Erythroblast (primary cell): Measurements from ENCODE around the gene SWT1.
"Not testable (repeated sequence)": the region's sequence is repeated elsewhere in the genome, so short reads cannot be mapped to it uniquely, and the experiment has no call there.

Source experiments
- DNase-seq, 2 experiments: peaks; one replicate each; lab custom pipeline; 2025; lab: John Stamatoyannopoulos, UW
- GATA1 ChIP-seq: IDR thresholded peaks from 2 replicates; pipeline ENCODE4 v1.6.1; 2011; ENCODE audit warnings: low read depth, mild to moderate bottlenecking, control low read depth, low read length, moderate library complexity
- POLR2A ChIP-seq: IDR thresholded peaks from 2 replicates; pipeline ENCODE4 v1.6.1; 2011; ENCODE audit warnings: mild to moderate bottlenecking, low read length

The SWT1 gene

DNA sequence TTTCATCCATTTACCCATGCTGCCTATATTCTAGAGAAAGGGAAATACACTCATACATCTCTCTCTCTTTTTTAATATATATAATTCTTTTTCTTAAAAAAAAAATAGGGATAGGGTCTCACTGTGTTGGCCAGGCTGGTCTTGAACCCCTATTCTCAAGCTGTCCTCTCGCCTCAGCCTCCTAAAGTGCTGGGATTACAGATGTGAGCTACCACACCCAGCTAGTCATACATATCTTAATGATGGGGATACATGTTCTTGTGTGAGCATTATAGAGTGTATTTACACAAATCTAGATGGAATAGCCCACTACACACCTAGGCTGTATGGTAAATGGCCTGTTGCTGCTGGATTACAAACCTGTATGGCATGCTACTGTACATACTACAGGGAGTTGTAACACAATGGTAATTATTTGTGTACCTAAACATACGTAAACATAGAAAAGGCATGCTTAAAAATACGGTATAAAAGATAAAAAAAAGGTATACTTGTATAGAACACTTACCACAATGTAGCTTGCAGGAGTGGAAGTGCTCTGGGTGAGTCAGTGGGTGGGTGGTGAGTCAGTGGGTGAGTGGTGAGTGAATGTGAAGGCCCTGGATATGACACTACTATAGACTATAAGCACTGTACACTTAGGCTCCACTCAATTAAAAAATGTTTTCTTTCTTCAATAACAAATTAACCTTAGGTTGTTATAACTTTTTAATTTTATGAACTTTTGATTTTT is 87.2 kb downstream of the SWT1 start:
- TF ChIP-seq GATA1: no peak
- TF ChIP-seq POLR2A: no peak
- DNase-seq: peak in 1 of 2 experiments; percentile 13

DNA sequence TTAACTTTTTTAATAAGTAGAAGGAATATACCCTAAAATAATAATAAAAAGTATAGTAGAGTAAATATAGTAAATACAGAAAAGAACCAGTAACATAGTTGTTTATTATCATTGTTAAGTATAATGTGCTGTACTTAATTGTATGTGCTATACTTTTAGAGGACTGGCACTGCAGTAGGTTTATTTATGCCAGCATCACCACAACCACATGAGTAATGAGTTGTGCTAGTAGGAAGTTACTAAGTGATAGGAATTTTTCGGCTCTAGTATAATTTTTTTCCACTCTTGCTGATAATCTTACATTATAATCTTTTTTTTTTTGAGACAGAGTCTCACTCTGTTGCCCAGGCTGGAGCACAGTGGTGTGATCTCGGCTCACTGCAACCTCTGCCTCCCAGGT is 88.5 kb downstream of the SWT1 start:
- no peak for TF ChIP-seq POLR2A
- TF ChIP-seq GATA1: no peak
- DNase-seq: no peak

DNA sequence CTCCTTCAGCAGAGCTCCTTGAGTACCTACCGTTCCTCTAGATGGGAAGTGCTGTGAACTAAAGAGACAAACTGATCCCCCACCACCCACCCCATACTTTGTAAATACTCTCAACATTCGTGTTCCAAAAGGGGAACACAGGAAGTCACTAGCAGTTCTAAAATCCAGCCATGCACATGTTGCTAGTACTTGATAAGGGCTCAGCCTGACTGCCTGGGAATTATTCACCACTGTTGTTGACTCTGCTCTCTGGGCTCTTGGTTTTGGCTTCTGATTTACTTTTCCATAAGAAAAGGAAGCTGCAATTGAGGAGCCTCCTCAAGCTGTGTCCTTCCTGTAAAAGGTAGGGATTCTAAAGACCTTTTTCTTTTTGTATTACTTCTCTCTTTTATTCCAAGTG is 92.6 kb downstream of the SWT1 start:
- peak; percentile 10 to 29 for DNase-seq
- TF ChIP-seq GATA1 (no peak), POLR2A (no peak)

DNA sequence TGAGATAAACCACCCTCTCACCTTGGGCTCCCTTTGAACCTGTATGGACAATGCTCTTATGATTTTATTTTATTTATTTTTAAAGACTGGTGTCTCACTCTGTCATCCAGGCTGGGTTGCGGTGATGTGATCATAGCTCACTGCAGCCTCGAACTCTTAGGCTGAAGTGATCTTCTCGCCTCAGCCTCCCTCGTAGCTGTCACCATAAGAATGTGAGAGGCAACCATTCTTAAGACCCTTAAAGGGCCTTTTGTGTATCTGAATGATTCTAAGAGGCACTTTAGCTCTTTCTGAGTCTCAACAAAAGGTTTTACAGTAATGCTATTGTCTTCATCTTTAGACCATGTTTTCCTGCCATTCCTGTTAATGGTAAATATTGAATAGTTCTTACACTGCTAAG is 93.1 kb downstream of the SWT1 start:
- TF ChIP-seq POLR2A: no peak
- DNase-seq: no peak

DNA sequence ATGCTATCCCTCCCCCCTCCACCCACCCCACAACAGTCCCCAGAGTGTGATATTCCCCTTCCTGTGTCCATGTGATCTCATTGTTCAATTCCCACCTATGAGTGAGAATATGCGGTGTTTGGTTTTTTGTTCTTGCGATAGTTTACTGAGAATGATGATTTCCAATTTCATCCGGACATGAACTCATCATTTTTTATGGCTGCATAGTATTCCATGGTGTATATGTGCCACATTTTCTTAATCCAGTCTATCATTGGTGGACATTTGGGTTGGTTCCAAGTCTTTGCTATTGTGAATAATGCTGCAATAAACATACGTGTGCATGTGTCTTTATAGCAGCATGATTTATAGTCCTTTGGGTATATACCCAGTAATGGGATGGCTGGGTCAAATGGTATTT is 95.0 kb downstream of the SWT1 start:
- not testable (repeated sequence) for DNase-seq

GRCh38 chr1:185252404-185252803 is 95.4 kb downstream of the SWT1 start:
- not testable (repeated sequence) for DNase-seq

GRCh38 chr1:185255595-185255994 is 98.6 kb downstream of the SWT1 start:
- not testable (repeated sequence) for DNase-seq

DNA sequence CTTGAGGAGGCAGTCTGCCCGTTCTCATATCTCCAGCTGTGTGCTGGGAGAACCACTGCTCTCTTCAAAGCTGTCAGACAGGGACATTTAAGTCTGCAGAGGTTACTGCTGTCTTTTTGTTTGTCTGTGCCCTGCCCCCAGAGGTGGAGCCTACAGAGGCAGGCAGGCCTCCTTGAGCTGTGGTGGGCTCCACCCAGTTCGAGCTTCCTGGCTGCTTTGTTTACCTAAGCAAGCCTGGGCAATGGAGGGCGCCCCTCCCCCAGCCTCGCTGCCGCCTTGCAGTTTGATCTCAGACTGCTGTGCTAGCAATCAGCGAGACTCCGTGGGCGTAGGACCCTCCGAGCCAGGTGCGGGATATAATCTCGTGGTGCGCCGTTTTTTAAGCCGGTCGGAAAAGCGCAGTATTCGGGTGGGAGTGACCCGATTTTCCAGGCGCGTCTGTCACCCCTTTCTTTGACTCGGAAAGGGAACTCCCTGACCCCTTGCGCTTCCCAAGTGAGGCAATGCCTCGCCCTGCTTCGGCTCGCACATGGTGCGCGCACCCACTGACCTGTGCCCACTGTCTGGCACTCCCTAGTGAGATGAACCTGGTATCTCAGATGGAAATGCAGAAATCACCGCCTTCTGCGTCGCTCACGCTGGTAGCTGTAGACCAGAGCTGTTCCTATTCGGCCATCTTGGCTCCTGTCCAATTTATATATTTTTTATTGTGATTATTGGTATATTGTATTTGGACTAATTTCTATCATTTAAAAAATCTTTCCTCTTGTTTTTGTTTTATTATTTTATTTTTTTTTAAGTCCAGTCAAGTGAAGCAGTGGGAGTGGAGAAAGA is 100.4 kb downstream of the SWT1 start:
- not testable (repeated sequence) for DNase-seq

- DNase-seq: no peak
- no peak for TF ChIP-seq POLR2A
- TF ChIP-seq GATA1: no peak
Measured at GRCh38 chr1:185257950-185258208, 100.9 kb downstream of the SWT1 start.

DNA sequence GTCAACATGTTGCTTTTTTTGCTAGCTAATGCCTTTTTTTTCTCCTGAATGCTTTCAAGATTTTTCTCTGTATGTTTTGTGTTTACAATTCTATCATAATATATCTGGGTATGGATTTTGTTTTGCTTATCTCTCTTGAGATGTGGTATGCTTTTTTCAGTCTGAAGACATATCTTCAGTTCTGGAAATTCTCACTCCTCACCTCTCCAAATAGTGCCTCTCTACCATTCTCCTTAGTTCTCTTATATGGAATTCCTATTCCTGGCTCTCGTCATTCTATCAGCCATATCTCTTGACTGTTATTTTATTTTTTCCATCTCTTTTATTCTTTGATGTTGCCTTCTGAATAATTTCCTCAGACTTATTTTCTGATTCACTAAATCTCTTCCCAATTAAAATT is 101.7 kb downstream of the SWT1 start:
- no peak for DNase-seq
- TF ChIP-seq GATA1 (no peak), POLR2A (no peak)

GRCh38 chr1:185260611-185261010 is 103.6 kb downstream of the SWT1 start:
- no peak for DNase-seq

GRCh38 chr1:185262151-185262550 is 105.2 kb downstream of the SWT1 start:
- TF ChIP-seq GATA1: no peak
- TF ChIP-seq POLR2A: no peak
- DNase-seq: no peak

More at GRCh38 chr1:185260611-185261010, 103.6 kb downstream of the SWT1 start:
- TF ChIP-seq GATA1 (no peak), POLR2A (no peak)

- DNase-seq: peak; percentile 22 to 51
- TF ChIP-seq GATA1: no peak
Measured at GRCh38 chr1:185263292-185263691, 106.3 kb downstream of the SWT1 start.

DNA sequence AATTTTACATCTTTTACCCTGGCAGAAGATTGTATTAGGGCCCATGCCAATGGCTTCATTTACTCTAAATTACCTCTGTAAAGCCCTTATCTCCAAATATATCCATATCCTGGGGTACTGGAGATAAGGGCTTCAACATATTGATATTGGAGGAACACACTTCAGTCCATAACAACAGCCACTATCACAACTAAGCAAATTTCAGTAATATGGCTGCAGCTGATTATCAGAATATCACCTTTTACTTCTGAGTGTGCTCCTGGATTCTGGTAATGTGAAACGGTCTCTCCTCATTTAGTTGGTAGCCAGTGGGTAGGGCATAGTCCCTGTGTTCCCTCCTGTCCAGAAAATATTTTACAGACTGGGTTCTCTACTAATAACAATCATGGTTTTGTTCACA is 106.8 kb downstream of the SWT1 start:
- peak; percentile 24 to 84 for DNase-seq
- TF ChIP-seq GATA1: no peak
- no peak for TF ChIP-seq POLR2A

GRCh38 chr1:185265314-185265713 is 108.3 kb downstream of the SWT1 start:
- no peak for DNase-seq
- TF ChIP-seq GATA1 (no peak), POLR2A (no peak)

DNA sequence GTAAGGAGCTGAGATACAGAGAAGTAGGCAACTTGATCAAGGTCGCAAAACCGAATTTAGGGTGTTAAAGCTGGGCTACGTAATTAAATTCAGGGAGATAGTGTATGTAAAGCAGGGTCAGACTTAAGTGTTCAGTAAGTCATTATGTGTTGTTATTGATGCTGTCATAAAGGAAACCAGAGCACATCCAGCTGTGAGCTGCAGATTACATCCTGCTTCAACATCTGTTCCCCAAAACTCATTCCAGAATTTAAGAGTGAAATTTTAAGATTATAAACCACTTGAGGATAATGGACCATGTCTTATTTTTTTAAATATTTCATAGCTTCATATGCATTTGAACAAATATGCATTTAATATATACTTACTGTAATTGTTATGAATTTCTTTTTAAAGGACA is 110.3 kb downstream of the SWT1 start:
- TF ChIP-seq POLR2A (no peak), GATA1 (no peak)

GRCh38 chr1:185267701-185268100 is 110.7 kb downstream of the SWT1 start:
- TF ChIP-seq POLR2A: no peak
- TF ChIP-seq GATA1: no peak
- DNase-seq: no peak

More for the DNA sequence above, 110.3 kb downstream of the SWT1 start:
- DNase-seq: peak; percentile 19 to 59
